ENCODE data around the gene SLC49A3.
"Not testable (repeated sequence)": the region's sequence is repeated elsewhere in the genome, so short reads cannot be mapped to it uniquely, and the experiment has no call there.

SLC49A3 gene

DNA sequence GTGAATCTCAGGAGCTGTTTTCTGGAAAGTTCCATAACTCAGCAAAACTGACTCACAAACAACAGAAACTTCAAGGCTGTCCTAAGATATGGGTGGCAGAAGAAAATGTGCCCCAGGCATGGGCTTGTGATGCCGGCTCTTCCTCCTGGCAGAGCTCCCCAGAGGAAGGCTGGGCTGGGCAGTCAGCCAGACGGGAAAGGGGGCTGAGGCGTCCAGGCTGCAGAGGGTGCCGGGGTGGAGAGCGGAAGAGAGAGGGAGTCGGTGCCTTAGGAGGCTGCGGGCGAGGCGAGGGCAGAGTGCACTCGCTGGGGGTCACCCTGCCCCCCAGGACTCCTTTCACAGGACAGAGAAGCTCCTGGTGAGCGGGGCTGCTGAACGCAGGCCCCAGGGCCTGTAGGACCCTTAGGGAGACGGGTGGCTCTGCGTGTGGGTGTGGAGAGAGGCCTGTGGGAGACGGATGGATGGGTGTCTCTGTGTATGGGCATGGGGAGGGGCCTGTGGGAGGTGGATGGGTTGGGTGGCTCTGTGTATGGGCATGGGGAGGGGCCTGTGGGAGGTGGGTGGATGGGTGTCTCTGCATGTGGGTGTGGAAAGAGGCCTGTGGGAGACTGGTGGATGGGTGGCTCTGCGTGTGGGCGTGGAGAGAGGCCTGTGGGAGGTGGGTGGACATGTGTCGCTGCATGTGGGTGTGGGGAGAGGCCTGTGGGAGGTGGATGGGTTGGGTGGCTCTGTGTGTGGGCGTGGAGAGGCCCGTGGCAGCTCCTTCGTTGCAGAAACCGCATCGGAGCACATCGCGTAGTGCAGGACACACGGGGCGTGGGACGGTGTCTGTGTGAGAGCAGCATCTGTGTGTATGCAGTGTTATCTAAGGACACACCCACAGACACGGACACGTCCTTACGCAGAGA is 32.6 kb upstream of the SLC49A3 start:
- DNase-seq: no peak

DNA sequence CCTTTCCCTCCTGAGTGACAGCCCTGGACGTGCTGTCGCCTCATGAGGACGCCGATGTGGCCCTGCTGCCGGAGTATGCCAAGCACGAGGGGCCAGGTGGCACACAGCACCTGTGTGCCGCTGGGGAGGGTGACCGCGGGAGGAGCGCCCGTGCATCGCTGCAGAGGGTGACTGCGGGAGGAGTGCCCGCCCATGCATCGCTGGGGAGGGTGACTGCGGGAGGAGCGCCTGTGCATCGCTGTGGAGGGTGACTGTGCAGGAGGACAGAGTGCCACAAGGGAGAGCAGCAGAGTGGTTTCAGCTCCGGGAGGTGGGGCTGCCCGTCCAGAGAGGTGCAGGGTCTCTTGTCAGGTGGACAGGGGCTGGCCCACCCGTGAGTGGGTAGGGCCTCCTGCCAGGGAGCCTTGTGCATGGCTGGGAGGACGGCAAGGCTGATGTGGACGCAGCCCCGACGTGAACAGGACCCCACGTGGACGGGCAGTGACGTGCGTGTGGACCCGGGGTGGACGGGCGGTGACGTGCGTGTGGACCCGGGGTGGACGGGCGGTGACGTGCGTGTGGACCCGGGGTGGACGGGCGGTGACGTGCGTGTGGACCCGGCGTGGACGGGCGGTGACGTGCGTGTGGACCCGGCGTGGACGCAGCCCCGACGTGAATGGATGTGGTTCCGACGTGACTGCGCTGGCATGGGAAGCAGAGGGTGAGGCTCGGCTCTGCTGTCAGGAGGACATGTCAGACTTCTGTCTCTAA is 31.3 kb upstream of the SLC49A3 start:
- no peak for DNase-seq

DNA sequence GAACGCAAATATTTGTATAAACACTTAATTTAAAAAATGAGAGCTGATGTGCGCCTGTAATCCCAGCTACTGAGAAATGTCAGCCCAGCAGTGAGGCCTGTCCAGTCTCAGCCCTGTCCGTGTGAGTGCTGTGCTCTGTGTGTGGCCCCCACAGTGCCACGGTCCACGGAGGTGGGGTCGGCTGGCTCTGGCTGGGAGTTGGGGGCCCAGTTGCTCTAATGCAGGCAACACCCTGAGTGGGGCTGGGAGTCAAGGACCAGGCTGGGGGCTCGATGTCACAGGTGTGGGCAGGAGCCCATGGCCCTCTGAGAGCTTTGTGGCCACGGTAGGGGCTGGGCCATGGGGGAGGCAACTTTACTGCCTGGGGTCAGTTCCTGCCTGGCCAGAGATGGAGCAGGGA is 29.5 kb upstream of the SLC49A3 start:
- DNase-seq: no peak

- no peak for DNase-seq
These were observed 28.8 kb upstream of the SLC49A3 start for GRCh38 chr4:717601-718320.

DNA sequence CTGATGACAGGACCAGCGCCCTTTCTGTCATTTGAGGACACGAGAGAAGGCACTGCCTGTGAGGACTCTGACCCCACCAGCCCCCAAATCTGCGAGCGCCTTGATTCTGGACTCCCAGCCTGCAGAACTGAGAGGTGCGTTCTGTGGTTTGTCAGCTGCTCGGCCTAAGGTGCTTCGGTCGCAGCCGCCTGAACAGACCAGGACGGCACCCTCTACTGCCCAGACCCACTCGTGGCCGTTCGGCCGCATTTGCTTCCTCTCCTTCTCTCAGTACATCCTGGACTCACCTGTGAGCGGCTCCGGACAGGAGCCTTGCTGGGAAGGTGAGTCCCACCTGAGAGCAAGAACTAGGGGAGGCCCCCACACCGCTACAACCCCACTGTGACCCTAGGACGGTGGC is 25.1 kb upstream of the SLC49A3 start:
- DNase-seq: no peak

DNA sequence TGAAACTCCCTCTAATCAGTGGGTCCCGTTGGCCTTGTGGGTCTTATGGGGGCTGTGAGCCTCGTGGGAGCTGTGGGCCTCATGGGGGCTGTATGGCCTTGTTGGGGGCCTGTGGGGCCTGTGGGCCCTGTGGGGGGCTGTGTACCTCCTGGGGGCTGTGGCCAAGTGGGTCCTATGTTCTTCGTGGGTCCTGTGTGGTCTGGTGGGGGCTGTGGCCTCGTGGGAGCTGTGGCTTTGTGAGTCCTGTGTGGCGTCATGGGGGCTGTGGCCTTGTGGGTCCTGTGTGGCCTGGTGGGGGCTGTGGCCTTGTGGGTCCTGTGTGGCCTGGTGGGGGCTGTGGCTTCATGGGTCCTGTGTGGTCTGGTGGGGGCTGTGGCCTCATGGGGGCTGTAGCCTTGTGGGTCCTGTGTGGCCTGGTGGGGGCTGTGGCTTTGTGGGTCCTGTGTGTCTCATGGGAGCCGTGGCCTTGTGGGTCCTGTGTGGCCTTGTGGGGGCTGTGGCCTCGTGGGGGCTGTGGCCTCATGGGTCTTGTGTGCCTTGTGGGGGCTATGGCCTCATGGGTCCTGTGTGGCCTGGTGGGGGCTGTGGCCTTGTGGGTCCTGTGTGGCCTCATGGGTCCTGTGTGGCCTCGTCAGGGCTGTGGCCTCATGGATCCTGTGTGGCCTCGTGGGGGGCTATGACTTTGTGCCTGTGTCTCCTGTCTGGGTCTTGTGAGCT is 24.1 kb upstream of the SLC49A3 start:
- no peak for DNase-seq

DNA sequence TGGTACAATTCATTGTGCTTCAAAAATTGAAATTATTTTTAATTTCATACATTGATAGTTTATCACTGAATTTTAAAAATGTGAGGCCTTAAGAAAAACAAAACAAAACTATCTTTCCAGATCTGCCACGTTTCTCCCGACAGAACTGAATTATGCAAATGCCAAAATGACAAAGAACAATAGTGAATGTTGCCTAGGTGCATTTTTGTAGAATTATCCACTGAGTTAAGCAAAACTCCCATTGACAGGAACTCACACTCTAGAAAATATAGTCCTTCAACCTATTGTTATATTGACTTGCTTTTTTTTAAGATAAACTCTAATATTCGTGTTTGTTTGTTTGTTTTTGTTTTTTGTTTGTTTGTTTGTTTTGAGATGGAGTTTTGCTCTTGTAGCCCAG is 23.1 kb upstream of the SLC49A3 start:
- DNase-seq: no peak

- DNase-seq: no peak
These were observed 22.0 kb upstream of the SLC49A3 start for GRCh38 chr4:710916-711315.

DNA sequence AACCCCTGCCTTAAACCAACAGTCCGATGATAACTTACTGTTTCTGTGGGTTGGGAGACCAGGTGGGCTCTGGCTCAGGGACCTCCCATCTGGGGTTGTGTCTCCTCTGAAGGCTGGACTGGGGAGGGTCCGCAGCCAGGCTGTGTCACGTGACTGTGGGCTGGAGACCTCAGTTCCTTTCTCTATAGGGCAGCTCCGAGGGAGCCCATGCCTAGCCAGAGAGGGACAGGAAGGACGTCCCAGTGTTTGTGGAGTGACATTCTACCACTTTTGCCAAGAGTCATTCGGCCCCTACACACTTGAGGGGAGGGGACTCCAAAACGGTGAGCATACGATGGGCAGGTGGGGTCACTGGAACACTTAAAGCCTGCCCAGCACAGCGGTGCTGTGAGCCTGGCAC is 21.2 kb upstream of the SLC49A3 start:
- DNase-seq: no peak

DNA sequence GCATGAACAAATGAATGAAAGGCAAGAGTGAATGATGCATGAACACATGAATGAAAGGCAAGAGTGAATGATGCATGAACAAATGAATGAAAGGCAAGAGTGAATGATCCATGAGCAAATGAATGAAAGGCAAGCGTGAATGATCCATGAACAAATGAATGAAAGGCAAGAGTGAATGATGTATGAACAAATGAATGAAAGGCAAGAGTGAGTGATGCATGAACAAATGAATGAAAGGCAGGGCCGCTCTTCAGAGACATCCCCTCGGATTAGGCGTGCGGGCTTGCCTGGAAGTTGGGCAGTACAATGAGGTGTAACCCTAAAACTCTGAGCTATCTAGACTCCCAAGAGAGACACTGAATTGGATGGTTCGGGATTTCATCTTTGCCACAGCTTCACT is 20.4 kb upstream of the SLC49A3 start:
- no peak for DNase-seq

DNA sequence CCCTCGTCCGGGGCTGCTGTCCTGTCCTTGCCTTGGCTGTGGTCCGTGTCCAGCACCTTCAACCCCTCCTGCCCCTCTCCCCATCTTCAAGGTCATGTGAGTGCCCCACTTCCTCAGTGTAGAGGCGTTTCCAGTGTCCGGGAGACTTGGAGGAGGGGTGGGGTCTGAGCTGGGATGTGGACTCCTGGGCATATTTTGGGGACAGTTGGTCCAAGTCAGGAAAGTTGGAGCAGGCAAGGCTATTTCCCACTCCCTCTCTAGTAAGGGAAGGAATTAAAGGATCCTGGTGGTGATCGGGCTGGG is 19.6 kb upstream of the SLC49A3 start:
- no peak for DNase-seq

DNA sequence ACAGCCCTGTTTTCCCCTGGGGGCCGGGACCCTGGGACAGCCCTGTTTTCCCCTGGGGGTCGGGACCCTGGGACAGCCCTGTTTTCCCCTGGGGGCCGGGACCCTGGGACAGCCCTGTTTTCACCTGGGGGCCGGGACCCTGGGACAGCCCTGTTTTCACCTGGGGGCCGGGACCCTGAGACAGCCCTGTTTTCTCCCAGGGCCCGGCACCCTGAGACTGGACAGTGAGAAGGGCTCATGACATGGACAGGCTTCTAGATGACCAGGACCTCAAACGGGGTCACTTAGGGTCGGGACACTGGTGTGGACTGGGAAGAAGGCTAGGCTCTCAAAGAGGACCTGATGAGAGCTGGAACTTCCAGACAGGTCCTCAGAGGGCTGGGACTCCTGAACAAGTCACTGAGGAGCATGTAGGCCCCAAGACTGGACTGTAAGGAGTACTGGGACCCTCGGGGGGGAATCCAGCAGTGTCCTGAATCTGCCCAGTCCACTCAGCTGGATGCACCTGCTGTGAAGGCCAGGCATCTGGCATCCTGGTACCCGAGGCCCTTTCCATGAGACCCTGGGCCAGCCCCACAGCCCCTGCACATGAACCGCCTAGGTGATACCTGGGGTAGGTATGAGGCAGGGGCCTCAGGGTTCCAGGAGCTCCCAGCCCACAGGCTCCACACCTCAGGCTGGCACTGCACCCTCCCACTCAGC is 19.1 kb upstream of the SLC49A3 start:
- no peak for DNase-seq

GRCh38 chr4:706834-707598 is 18.1 kb upstream of the SLC49A3 start:
- DNase-seq: no peak

DNA sequence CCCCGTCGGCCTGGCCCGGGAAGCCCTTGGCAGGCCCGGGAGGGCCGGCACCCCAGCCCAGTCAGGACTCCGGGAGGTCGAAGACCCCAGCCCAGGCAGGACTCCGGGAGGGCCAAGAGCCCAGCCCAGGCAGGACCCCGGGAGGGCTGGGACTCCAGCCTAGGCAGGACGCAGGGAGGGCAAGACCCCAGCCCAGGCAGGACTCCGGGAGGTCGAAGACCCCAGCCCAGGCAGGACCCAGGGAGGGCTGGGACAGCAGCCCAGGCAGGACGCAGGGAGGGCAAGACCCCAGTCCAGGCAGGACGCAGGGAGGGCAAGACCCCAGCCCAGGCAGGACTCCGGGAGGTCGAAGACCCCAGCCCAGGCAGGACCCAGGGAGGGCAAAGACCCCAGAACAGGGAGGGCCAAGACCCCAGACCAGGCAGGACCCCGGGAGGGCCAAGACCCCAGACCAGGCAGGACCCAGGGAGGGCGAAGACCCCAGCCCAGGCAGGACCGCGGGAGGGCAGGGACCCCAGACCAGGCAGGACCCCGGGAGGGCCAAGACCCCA is 17.2 kb upstream of the SLC49A3 start:
- DNase-seq: not testable (repeated sequence)

GRCh38 chr4:705278-706082 is 16.5 kb upstream of the SLC49A3 start, which contains the start of gene PCGF3:
TSS of gene PCGF3 (plus strand) at chr4:705832. CDS start at chr4:733681, 27,849 bp downstream.
- peak; percentile 100 for DNase-seq

- no peak for DNase-seq
These were observed 16.0 kb upstream of the SLC49A3 start for GRCh38 chr4:704971-705277.

DNA sequence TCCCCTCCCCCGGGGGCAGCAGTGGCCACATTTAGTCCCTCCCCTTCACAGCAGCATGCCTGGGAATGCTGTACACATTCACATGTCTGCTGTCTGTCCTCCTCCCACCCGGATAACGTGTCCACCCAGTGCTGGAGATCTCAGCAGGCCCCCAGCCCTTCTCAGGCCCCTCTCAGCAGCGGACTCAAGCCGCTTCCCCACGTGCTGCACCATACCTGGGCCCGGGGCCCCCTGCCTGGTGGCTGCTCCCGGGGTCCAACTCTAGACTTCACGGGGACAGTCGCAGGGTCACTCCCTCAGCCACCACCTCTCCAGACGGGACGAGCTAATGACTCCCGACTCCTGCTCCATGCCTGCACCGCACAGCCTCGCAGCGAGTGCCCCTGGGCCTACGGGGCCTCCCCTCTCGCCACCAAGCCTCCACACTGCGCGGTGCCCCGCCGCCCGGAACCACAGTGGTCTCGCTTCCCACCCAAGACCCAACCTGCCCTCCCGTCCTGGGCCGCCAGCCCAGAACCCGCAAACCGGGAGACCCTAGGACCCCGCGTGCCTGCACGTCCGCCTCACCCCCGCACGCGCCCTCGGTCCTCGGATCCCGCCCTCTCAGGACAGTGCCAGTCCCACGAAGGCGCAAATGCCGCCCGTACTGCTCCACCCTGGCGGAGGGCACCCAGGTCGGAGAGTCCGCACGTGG is 15.4 kb upstream of the SLC49A3 start:
- no peak for DNase-seq

DNA sequence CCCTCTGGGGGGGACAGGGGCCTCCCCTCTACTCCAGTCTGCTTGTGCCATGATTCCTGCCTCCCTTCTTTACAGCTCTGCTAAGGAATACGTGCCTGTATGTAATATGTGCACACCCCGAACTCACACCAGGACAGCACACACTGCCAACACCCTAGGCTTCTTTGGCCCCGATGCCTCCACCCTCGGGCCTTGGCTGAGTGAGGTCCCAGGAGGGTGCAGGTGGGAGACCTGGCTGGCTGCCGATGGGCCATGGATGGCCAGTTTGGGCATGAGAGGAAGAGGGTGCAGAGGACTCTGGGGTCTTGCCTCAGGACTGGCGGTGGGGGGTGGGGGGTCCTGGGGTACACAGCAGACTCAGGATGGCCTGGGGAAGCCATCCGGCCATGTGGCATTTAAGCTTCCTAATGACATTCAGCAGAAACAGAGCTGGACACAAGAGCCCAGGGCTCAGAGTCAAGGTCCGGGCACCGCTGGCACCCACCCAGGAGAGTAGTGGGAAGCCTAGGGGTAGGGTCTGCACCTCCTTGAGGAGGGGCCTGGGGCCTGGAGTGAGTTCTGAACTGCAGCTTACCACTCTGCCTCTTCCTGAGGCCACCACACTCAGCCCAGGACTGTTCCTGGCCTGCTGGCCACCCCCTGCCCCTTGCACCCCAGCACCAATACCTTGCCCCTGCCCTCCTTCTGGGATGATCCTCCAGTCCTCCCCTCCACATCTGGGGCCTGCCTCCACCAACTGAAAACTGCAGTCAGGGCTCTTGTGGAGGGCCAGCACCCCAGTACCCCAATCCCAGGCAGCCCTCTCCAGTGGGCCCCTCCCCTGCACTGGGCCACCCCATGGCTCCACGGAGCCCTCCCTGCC is 14.6 kb upstream of the SLC49A3 start:
- DNase-seq: no peak

DNA sequence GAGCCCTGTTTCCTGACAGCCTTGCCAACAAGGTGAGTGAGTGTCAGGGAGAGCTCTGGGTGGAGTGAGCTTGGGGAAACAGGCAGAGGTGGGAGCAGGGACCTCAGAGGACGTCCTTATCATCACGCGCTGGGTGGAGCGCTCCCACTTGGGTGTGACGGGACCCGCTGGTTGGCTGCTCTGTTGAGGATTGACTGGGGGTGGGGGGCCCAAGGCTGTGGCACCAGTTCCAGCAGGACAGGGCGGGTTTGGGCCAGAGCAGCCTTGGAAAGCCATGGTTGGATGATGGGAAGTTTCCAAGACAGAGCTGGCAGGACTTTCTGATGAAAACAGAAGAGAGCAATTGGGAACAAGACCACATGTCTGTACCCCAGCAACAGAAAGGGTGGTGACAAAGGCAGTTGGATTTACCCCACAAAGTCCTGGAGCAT is 13.7 kb upstream of the SLC49A3 start:
- no peak for DNase-seq

All from suppressor macrophage treated with lipopolysaccharide for 4 hours (primary cell).